GM19351 (cell line): ENCODE measurements around the gene MDGA2.

ENCODE experiments used
- ATAC-seq: cut with Tn5 transposase; IDR thresholded peaks from one replicate; pipeline ENCODE4 v1.9.1; 2021; ENCODE audit warnings: mild to moderate bottlenecking, moderate library complexity; ENCODE audit not compliant: unreplicated experiment

The MDGA2 gene

GRCh38 chr14:47675466-47676314, at the start of gene MDGA2:
Gene MDGA2, minus strand, starts transcription at chr14:47675605.
- no peak for ATAC-seq

- ATAC-seq, result no peak
Measured at GRCh38 chr14:47722929-47723693, 47.7 kb upstream of the MDGA2 start.

DNA sequence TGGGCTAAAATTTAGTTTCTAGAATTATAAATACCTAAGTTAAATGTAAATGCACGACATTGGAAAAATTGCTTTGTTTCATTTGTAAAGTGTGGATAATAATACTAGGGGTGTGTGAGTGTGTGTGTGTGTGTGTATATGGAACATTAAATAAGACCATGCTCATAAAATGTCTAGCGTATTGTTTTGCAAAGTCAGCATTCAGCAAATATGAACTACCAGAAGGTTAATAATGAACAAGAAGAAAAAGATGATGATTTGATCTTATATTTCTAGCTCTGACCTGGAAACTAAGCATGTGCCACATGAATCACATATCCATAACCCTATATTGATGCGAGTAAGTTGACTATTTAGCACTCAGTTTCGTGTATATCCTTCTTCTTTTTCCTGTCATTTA, 44.9 kb upstream of the MDGA2 start:
- ATAC-seq, result no peak

GRCh38 chr14:47715330-47715729, 39.9 kb upstream of the MDGA2 start:
- no peak for ATAC-seq

- no peak for ATAC-seq
Measured at GRCh38 chr14:47710581-47710980, 35.2 kb upstream of the MDGA2 start.

DNA sequence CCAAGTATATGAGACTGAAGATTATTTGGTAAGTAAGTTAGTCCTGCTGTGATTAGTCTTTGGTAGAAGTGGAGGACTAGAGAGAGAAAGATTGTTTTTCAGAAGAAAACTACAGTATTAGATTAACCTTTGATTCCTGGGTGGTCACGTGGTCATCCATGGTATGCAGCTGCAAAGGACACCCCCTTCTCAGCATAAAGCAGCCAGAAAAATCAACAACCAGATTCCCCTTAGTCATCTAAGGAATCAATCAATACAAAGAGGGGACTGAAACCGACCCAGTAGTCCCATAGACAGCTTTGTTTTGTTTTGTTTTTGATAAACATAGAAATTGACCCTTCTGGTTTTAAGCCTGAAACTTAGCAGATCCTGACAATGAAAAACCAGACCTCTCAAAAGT, 30.3 kb upstream of the MDGA2 start:
- no peak for ATAC-seq

- no peak for ATAC-seq
Measured at GRCh38 chr14:47691829-47692228, 16.4 kb upstream of the MDGA2 start.

DNA sequence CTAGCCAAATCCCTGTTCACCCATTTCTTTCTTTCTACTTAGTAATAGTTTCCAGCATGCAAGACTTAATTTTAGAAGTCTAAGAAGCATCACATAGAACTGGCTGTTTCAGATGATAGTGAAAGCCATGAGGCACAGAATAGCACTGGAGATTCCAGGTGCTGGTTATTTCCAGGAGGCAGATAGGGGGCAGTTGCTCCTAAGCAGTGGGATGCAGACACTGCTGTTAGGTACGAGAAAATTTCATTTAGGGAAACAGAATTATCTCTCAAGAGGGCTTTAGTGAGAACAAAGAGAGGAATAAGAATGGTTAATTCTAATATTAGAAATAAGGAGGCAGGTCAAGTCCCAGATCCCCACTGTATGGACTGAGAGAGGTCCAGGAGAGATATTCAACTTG, 3.6 kb upstream of the MDGA2 start:
- ATAC-seq, result no peak

GRCh38 chr14:47678157-47678556, 2.8 kb upstream of the MDGA2 start:
- no peak for ATAC-seq

DNA sequence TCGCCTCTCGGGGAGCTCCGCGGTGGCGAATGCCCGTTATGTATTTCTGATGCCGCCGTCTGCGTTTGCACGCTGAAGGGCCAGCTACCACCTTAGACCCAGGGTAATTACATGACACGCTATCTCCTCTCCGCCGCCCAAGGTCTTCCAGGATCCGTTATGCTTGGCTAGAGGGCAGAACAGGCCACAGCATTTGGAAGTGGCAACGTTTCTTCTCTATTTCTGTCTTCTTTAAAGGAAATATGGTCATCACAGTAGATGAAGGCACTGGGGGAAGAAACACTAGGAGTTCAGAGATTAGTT, 861 bp upstream of the MDGA2 start:
- ATAC-seq, result no peak

DNA sequence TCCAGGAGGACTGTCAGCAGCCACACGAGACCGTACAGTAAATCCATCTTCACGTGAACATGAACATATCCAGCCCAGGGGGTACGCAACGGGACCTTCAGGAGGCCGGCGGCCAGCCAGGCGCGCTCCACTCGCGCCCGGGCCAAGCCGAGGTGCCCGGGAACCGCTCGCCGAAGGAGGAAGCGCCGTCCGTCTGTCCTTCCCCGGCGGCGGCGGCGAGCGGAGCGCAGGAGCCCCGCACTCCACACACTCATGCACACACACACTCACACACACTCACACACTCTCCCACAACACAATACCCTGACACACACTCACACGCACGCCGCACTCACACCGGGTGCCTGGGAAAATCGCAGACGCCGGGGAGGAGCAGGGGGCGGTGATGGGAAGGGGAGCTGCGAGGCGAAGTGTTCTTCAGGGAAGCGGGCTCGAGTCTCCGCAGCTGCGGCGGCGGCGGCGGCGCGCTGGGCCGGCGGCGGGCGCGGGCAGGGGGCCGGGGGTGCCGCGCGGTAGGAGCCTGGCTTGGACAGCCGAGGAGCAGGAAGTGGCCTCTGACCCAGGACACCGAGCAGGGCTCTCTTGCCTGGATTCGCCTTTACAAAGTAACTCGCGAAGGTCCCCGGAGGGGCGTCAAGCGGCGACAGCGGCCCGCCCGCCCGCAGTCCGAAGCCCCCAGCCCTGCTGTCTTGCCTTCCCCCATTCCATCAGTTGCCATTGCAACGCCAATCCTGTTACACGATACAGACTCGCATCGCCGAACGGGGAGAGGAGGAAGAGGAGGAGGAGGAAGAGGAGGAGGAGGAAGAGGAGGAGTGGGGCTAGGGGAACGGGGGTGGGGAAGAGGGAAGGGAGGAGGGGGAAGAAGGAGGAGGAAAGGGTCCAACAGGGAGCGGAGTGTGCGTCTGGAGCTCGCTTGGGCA, 601 bp downstream of the MDGA2 start:
- ATAC-seq, result no peak

- ATAC-seq, result no peak
Measured at GRCh38 chr14:47674148-47674542, 1.3 kb downstream of the MDGA2 start.

GRCh38 chr14:47665337-47666134, 9.9 kb downstream of the MDGA2 start:
- ATAC-seq, result no peak

GRCh38 chr14:47662466-47662865, 12.9 kb downstream of the MDGA2 start:
- ATAC-seq, result no peak

- no peak for ATAC-seq
Measured at GRCh38 chr14:47660158-47660557, 15.2 kb downstream of the MDGA2 start.

- ATAC-seq, result no peak
Measured at GRCh38 chr14:47658041-47658440, 17.4 kb downstream of the MDGA2 start.

GRCh38 chr14:47657143-47657542, 18.3 kb downstream of the MDGA2 start:
- ATAC-seq, result no peak

GRCh38 chr14:47651337-47651736, 24.1 kb downstream of the MDGA2 start:
- ATAC-seq, result no peak

DNA sequence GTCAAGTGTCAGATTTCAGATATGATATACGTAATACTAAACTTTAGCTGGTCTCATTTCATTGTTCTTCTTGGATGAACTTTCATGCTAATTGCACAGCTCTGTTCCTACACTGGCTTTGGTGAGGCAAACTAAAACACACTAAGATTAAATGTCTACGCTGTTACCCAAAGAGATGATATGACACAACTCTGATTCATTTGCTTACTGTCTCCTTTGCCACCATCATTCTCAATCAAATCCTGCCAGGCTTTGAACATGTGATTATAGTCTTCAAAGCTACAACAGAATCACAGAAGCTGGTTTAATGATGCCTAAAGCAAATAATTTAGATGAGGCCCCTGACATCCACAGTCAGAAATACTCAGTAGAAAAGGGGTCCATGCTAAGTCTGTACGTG, 37.7 kb downstream of the MDGA2 start:
- no peak for ATAC-seq
